GM12878 (cell line): ENCODE results near the gene PTPRH. TPM values are rescaled to one million over a fixed set of nuclear protein-coding genes. Genes with fewer than 3 reads are reported as not detected.

Source experiments
- ATAC-seq: fragments of 200-7000 bp; cut with Tn5 transposase; 3 replicates; pipeline ENCODE4 v1.9.1; 2020; ENCODE audit warnings: mild to moderate bottlenecking, moderate library complexity
- BruUV-seq: library from RNA; stranded (reverse); fragments of 400-500 nt; replicated peaks from 2 replicates; lab custom pipeline; 2021; lab: Mats Ljungman, UMichigan
- CTCF ChIA-PET: fragments of 300-600 bp; sonication (Branson Sonifier 250); formaldehyde crosslinking; extraction: SDS; loops from one replicate; lab custom pipeline; 2021; ENCODE audit warnings: inconsistent platforms; lab: Yijun Ruan, JAX
- POLR2A ChIA-PET: fragments of 350-600 bp; formaldehyde crosslinking; extraction: SDS; loops from one replicate; lab custom pipeline; 2021; ENCODE audit warnings: inconsistent platforms; lab: Charles Lee
- RAD21 ChIA-PET: fragments of 300-600 bp; sonication (Branson Sonifier 250); formaldehyde crosslinking; loops from one replicate; lab custom pipeline; 2023; ENCODE audit warnings: antibody characterized with exemption; ENCODE audit not compliant: unreplicated experiment; lab: Charles Lee
- SMC1A ChIA-PET: fragments of 300-600 bp; sonication (Branson Sonifier 250); formaldehyde crosslinking; loops from one replicate; lab custom pipeline; 2023; ENCODE audit not compliant: unreplicated experiment, uncharacterized antibody; lab: Charles Lee
- DNase-seq: peaks from one replicate; pipeline ENCODE4 v3.0.0-alpha.2; 2011; ENCODE audit warnings: low read depth, low spot score
- FAIRE-seq: peaks from 3 replicates; lab custom pipeline; 2011; peaks lifted over from hg19 to GRCh38; lab: Jason Lieb, UNC
- H2AFZ ChIP-seq: 2 replicates; pipeline ENCODE4 v1.6.0; 2011; ENCODE audit warnings: low read depth, low read length, control low read depth; ENCODE audit not compliant: control insufficient read depth
- H3K27ac ChIP-seq: 2 replicates; pipeline ENCODE4 v1.5.1; 2011; ENCODE audit warnings: control low read depth; ENCODE audit not compliant: control insufficient read depth, insufficient read depth
- H3K27me3 ChIP-seq, 2 experiments: replicated peaks in 1 of 2; 2 replicates each; pipeline versions ENCODE4 v1.6.0 to v1.6.1; 2011; ENCODE audit warnings: low read length in 1 of 2; ENCODE audit not compliant: control insufficient read depth in 2 of 2, insufficient read depth in 2 of 2
- H3K36me3 ChIP-seq, 2 experiments: 2 replicates each; pipeline ENCODE4 v1.5.1; 2011; ENCODE audit warnings: low read length in 1 of 2; ENCODE audit not compliant: control insufficient read depth in 2 of 2, insufficient read depth in 2 of 2
- H3K4me1 ChIP-seq: 2 replicates; pipeline ENCODE4 v1.6.1; 2011; ENCODE audit warnings: mild to moderate bottlenecking, low read length, moderate library complexity, mixed read lengths; ENCODE audit not compliant: control insufficient read depth, insufficient read depth
- H3K4me2 ChIP-seq: 2 replicates; pipeline ENCODE4 v1.6.0; 2011; ENCODE audit warnings: control low read depth; ENCODE audit not compliant: control insufficient read depth, insufficient read depth
- H3K4me3 ChIP-seq: fragments of 200-600 bp; sonication (generic); 2 replicates; pipeline ENCODE4 v1.5.1; 2016
- H3K79me2 ChIP-seq: 2 replicates; pipeline ENCODE4 v1.6.0; 2011; ENCODE audit warnings: low read length; ENCODE audit not compliant: control insufficient read depth, insufficient read depth
- H3K9ac ChIP-seq: 2 replicates; pipeline ENCODE4 v1.8.0; 2011; ENCODE audit warnings: low read length, control low read depth, mixed read lengths; ENCODE audit not compliant: control insufficient read depth, insufficient read depth
- H3K9me3 ChIP-seq: replicated peaks from 3 replicates; pipeline ENCODE4 v1.5.1; 2011; ENCODE audit warnings: mild to moderate bottlenecking, low read length; ENCODE audit not compliant: control insufficient read depth, insufficient read depth
- H4K20me1 ChIP-seq: 2 replicates; pipeline ENCODE4 v1.6.0; 2011; ENCODE audit not compliant: control insufficient read depth, insufficient read depth
- IRF5 ChIP-seq: fragments of 450-650 bp; IDR thresholded peaks from 2 replicates; pipeline ENCODE4 v1.6.1; 2017; ENCODE audit warnings: borderline replicate concordance
- SIX5 ChIP-seq: IDR thresholded peaks from 2 replicates; pipeline ENCODE4 v1.6.1; 2011; ENCODE audit warnings: mild to moderate bottlenecking, low read depth, low read length, moderate library complexity; ENCODE audit not compliant: severe bottlenecking
- SMAD1 ChIP-seq: fragments of 450-650 bp; IDR thresholded peaks from 2 replicates; pipeline ENCODE4 v1.6.1; 2018; ENCODE audit warnings: mild to moderate bottlenecking, low read depth; ENCODE audit not compliant: partially characterized antibody
- SP1 ChIP-seq: IDR thresholded peaks from one replicate; pipeline ENCODE4 v1.6.1; 2011; ENCODE audit warnings: low read depth, low read length
- TAF1 ChIP-seq: IDR thresholded peaks from 2 replicates; pipeline ENCODE4 v1.6.1; 2011; ENCODE audit warnings: mild to moderate bottlenecking, low read depth, low read length, borderline replicate concordance
- WGBS: methylation state at CpG from one replicate; pipeline ENCODE4 v1.1.6; 2016; ENCODE audit warnings: low lambda C conversion rate; ENCODE audit not compliant: insufficient replicate concordance, insufficient coverage; ENCODE audit errors: missing lambda C conversion rate; 5-methylcytosine and 5-hydroxymethylcytosine counted together
- in situ Hi-C: fragments of 300-500 bp; cut with MboI; formaldehyde crosslinking; loops from 9 replicates; pipeline ENCODE4 v1.14.3; 2018; ENCODE audit warnings: mixed read lengths
- intact Hi-C: fragments of 100-400 bp; cut with micrococcal nuclease; formaldehyde crosslinking; loops from one replicate; pipeline ENCODE4 v1.14.2; 2022; ENCODE audit not compliant: unreplicated experiment
- polyA plus RNA-seq, 11 experiments: library from polyadenylated mRNA; depleted of rRNA in 4 of 11; unstranded in 6 of 11; stranded (reverse) in 5 of 11; fragments of >200 nt; fragmentation: Nextera tagmentation in 4 of 11; fragmentation: Illumina TruSeq in 1 of 11; extraction: Ambion mirVana in 4 of 11; extraction: Trizol in 1 of 11; gene quantifications; 1 replicate in 1 of 11; 2 replicates in 10 of 11; pipeline versions ENCODE4 v1.2.1 to v1.2.3, GENCODE V29; 2011 to 2016; ENCODE audit warnings: inconsistent platforms in 2 of 11, missing spikeins in 2 of 11, low read depth in 1 of 11
- total RNA-seq, 4 experiments: library from RNA; depleted of rRNA in 3 of 4; stranded (reverse); fragments of >200 nt in 3 of 4; fragmentation: Illumina TruSeq in 1 of 4; extraction: Trizol in 1 of 4; gene quantifications; 2 replicates each; pipeline versions ENCODE4 v1.2.1 to v1.2.3, GENCODE V29; 2013 to 2021

Gene PTPRH
- total and polyA plus RNA-seq, 10 of the 15 experiments (the other 5 are each of a cell fraction or from before 2014, with no cell fraction given): 0.08 TPM; not detected in 9

DNA sequence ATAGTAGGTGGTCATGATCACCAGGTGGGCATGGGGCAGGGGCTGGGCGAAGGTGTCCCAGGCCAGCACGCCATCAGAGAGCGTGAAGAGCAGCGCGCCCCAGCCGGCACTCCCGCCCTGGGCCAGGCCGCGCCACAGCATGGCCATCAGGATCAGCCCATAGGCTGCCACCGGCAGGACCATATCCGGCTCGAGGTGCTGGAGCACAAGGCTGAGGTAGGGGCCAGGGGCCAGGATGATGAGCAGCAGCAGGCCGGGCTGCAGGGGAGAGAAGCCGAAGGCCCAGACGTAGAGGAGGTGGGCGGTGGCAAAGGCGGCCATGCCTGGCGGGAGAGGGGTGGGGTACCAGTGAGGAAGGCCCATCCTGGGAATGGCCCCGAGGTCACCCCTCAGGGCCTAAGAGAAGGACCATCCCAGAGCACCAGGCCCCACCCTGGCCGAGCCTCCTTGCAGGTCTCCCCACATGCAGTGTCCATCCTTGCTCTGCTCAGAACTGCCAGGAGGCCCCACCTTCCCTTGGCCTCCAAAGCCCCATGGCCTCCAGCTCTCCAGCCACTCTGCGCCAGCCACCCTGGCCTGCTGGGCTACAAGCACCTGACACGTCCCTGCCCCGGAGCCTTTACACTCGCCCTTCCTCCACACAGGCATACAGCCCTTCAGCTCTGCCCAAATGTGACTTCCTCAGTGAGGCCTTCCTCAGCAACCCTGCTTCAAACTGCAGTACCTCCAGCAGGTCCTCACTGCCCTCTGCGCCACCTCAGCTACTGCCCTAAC is 18.1 kb upstream of the PTPRH start:
- Histone ChIP-seq H3K4me3 (no peak overlapping the region), H3K27ac (no peak overlapping the region), H3K9me3 (no peaks in the 10 kb centered on the region), H4K20me1 (no peaks in the 10 kb centered on the region; the same call in 1 of the 2 replicates), H3K9ac (no peak overlapping the region), H3K36me3 (peaks cover 0 to 38% of the 10 kb centered on the region in 2 experiments; a peak in 3 of 4 replicates), H3K4me1 (no peaks in the 10 kb centered on the region), H3K79me2 (no peaks in the 10 kb centered on the region), H2AFZ (no peak overlapping the region), H3K4me2 (no peak overlapping the region), H3K27me3 (no peaks in the 10 kb centered on the region)
- RAD21 ChIA-PET: no interaction called here
- in situ Hi-C loops: no loop called here
- intact Hi-C loops: no loop called here
- SMC1A ChIA-PET: no interaction called here
- TF ChIP-seq SIX5: no peak
- no peak for TF ChIP-seq IRF5
- TF ChIP-seq TAF1: no peak
- TF ChIP-seq SMAD1: no peak
- TF ChIP-seq SP1: no peak
- no peak; the same call in 2 of the 3 replicates for ATAC-seq
- WGBS: 96% methylated on average over 23 of the region's 25 CpGs
- CTCF ChIA-PET: interaction anchor here (0.6 kb wide), 1 partner anchor 440 kb away, joined by 3 read pairs; no protein-coding TSS in a partner anchor
- DNase-seq: no peak
- POLR2A ChIA-PET: interaction anchor here (0.9 kb wide), 1 partner anchor 27 kb away, joined by 3 read pairs; no protein-coding TSS in a partner anchor
- FAIRE-seq: no peak
- BruUV-seq: no TSS peak
